GM12873 (cell line): Measurements from ENCODE around the gene CACUL1.

ENCODE experiments used
- CTCF ChIP-seq: IDR thresholded peaks from 2 replicates; pipeline ENCODE4 v1.5.1; 2012; ENCODE audit warnings: low read depth, mild to moderate bottlenecking, moderate library complexity, low read length, control low read depth; ENCODE audit not compliant: insufficient read depth; ENCODE audit errors: missing control alignments

Gene CACUL1

DNA sequence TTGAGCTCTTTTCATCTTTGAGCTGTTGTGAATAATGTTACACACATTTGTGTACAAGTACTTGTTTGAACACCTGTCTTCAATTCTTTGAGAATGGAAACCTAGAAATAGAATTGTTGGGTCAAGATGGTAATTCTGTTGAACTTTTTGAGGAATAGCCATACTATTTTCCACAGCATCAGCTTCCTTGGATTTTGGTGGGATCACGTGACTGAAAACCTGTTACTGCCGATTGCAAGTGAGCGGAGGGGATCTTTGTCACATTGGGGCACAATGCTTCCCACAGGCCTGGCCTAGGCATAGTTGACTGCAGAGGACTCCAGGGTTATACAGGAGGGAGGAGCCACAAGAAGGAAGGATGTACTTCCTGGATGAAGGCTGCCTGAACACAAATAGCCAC, 21.3 kb upstream of the CACUL1 start:
- TF ChIP-seq CTCF: no peak

- no peak for TF ChIP-seq CTCF
Observed at GRCh38 chr10:118775478-118775877, 20.7 kb upstream of the CACUL1 start.

GRCh38 chr10:118773041-118773440, 18.3 kb upstream of the CACUL1 start:
- TF ChIP-seq CTCF: no peak

GRCh38 chr10:118771976-118772375, 17.2 kb upstream of the CACUL1 start:
- no peak for TF ChIP-seq CTCF

DNA sequence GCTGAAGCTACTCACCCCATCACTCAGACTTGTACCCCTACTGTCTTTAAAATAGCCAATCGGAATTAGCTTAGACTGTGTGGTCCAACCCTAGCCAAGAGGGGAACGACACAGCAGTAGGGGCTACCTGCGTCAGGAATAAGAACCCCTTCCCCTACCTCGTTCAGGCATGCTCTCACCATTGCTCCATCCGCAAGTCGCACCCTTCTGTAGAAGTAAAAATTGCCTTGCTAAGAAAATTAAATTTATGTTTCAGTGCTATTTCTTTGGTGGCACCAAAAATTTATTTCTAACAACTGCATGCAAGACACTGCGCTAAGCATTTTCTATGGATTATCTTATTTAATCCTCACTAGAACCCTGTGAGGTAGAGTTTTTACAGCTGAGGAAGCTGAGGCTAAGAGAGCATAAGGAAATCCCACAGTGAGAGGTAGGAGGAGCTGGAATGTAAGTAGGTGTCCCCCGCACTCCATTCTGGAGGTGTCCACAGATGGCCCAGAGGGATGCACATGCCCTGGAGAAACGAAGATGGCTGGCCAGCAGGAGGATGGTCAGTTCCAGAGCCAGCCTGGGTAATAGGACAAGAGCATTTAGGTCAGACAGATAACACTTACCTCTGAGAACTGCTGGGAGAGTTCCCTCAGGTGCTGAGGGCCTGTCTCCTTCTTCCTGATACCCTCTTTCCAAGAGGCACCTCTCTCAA, 15.3 kb upstream of the CACUL1 start:
- TF ChIP-seq CTCF: no peak

DNA sequence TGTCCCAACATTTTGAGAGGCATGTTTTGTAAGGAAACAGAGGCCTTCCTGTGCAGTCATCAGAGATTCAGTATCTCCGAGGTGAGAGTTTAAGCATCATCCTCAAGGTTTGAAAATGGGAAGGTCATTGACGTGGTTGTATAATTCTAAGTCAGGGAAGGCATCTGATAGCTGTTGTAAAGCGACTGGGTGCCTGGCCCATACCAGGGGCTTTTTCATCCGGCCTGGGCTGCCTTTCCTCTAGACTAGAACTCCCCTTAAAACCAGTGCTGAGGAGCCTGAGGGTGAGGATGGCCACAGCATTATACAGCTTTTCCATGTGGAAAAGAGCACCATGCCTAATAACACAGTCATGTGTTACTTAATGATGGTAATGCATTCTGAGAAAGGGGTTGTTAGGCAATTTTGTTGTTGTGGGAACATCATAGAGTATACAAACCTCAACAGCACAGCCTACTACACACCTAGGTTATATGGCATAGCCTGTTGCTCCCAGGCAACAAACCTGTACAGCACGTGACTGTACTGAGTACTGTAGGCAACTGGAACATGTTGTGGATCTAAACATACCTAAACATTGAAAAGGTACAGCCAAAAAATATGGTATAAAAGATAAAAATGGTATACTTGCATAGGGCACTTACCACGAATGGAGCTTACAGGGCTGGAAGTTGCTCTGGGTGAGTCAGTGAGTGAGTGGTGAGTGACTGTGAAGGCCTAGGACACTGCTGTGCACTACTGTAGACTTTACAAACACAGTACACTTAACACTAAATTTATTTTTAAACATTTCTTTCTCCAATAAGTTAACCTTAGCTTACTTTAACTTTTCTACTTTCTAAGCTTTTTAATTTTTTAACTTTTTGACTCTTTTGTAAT, 13.5 kb upstream of the CACUL1 start:
- no peak for TF ChIP-seq CTCF

DNA sequence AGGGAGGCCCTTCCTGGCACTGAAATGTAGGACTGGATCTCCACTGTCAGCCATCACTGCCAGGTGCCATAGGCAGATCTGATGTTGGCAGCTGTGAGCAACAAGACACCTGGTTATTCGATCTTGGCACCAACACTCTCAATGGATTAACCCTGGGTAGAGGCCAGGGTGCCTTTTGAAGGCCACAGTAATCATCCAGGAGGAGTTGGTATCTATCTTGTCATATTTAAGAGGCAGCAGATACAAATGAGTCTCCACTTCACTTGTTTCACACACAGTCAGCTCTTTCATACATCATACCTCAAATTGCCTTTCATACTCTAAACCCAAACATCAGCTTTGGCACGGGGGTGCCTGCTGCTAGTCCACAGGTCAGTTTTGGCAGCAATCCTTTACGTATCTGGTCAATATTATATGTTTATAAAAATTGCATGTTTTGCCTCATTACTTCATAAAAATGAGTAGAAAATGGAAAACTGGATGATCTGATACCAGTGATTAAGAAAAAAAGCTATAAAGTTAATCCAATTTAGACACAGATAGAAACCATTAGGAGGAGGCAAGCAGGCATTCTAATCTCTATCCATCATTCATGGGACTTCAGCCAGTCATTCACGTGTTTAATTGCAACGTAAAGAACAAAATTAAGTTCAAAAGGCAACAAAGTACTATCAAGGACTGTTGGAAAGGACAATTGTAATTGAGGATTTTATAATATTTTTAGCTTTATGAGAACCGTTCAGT, 12.7 kb upstream of the CACUL1 start:
- TF ChIP-seq CTCF: no peak
